ENCODE measurements around the gene HMOX1.
"Not testable (repeated sequence)": the region's sequence is repeated elsewhere in the genome, so short reads cannot be mapped to it uniquely, and the experiment has no call there.

Gene HMOX1

DNA sequence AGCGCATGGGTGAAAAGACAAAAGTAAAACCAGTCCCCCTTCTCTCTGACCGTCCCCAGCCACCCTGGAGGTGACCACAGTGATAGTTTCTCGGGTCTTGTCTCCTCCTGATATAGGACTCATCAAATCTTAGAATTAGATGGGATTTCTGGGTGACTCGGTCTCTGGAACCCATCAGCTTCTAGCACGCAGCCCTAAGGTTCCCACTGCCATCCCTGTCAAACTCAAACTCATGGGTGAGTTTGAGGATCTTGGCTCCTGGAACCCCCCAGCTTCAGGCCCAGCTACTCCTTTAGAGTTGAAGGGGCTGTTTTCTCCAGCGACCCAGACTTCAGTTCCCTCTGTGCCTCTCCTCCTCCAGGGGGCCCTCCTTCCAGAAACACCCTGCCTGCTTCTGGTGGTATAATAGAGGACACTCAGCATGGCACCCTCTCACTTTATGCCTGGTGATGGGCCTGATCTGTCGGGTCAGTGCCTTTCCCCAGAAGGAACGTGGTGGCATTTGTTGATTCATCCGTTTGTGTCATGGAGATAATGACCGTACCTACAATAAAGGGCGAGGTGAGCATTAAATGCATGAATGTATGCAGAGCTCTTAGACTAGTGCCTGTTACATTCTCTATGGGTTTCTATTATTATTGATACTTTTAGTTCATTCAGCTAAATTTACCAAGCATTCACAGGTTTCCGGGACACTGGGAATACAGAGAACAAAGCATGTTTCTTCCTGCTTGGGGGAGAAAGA lies 50.8 kb downstream of the HMOX1 start:
- no peak for DNase-seq (ENCODE audit: low read depth in 2 of 3, low spot score in 1 of 3)

DNA sequence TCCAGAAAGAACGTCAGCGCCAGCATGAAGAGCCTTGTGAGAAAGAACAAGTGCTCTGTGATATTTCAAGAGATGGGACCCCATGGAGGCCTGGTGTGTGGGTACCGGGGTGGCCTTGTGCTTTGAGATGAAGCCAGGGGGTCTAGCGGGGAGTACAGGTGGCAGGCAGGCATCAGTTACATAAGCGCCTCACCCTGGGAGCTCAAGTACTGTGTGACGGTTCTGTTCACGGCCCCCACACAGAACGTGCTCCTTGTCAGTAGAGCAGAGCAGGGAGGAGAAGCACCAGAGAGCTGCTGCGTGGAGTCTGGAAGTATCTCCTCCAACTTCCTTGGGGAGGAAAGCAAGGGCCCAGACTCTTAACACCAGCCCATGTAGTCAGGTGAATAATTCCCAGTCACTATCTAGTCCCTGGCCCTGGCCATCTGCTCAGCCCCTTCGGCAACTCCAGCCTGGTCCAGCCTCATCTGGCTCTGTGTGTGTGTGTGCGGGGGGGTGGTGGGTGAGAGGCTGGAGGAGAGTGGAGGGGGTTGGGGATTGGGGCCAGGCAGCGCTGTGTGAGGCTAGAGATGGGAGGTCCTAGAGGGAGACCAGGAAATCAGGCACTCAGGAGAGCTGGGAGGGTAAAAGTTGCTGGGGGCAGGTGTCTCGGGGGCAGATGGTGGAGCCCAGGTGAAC lies 51.5 kb downstream of the HMOX1 start:
- no peak for DNase-seq (ENCODE audit: low read depth in 2 of 3, low spot score in 1 of 3)

DNA sequence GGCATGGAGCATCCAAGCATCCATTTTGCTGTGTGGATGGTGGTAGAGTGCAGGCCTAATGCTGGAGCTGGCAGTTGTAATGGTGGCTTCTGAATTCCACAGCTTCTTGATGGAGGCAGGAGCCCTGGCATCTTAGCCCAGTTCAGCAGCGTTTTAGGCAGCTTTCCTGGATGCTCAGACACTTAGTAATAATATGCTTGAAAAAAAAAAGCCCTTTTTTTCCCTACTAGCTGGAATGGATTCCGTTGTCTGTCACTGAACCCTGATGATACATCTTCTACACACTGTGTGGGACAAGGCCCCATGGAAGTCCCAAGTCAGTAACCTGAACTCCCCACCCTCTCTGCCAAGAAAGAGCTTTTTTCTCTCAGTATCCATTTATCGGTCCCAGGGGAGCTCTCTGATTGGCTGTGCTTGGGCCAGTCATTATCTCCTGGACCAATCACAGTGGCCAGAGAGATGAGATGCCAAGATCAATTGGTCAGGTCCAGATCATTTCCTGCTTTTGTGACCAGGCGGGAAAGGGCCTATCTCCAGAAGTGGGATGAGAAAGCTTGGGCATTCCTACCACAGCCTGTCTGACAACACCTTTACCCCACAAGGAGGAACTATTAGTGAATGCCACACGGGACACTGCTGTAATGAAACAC lies 53.3 kb downstream of the HMOX1 start:
- DNase-seq (ENCODE audit: low read depth in 2 of 3, low spot score in 1 of 3), result no peak

DNA sequence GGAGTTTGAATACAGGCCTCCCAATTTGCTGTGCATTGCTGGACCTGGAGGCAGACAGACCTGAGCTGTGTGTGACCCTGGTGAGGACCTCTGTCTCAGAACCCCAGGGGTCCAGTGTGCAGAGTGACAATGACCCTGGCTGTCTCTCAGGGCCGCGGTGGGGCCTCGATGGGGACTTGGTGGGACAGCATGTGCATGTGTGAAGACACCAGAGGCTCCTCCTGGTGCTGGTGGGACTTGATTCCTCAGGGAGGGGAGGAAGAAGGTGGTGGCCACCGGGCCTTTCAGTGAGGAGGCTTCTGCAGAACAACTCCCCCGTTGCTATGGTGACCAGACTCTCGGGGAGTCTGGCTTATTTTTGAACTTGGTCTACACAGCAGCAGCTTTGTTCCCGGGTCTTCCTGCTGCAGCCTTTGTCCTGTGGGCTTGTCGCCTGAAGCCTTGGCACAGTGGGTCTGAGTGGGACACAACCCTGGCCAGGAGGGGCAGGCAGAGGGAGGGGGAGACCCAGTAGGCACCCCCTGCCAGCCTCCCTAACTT lies 54.4 kb downstream of the HMOX1 start:
- no peak for DNase-seq (ENCODE audit: low read depth in 2 of 3, low spot score in 1 of 3)

DNA sequence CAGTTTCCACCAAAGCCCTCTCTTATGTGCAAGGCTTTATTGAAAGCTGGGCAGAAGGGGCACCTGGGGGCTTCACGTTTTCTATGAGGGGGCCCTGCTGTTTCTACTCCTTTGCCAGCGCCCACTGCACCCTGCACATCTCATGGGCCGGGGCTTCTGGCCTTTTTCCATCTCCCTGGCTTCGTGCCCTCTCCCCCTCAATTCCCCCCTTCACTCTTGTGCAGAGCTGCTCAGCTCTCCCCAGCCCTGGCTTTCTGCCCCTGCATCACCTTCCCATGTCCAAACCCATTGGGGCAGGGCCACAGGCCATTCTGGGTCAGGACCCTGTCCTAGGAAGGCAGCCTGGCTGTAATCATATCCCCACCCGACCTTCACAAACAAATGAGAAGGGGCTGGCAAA lies 55.5 kb downstream of the HMOX1 start:
- no peak for DNase-seq (ENCODE audit: low read depth in 2 of 3, low spot score in 1 of 3)

DNA sequence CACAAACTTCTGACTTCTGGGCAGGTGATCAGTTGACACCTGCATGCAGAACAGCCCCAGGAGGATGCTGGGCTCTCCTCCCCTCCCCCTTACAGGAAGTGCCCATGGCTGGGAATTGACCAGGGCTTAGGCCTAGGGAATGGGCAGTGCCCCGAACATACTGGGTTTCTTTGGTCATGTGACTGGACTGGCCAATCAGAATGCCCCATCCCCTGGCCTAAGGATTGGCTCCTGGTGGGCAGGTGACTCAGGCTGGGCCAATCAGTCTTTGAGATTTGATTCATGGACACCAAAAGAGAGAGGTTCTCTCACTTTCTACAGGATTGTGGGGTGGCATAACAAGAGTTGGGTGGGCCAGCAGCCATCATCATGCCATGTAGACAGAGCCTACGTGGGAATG lies 56.2 kb downstream of the HMOX1 start:
- DNase-seq (ENCODE audit: low read depth in 2 of 3, low spot score in 1 of 3), result peak in 2 of 3 donors; percentile 10 to 23

DNA sequence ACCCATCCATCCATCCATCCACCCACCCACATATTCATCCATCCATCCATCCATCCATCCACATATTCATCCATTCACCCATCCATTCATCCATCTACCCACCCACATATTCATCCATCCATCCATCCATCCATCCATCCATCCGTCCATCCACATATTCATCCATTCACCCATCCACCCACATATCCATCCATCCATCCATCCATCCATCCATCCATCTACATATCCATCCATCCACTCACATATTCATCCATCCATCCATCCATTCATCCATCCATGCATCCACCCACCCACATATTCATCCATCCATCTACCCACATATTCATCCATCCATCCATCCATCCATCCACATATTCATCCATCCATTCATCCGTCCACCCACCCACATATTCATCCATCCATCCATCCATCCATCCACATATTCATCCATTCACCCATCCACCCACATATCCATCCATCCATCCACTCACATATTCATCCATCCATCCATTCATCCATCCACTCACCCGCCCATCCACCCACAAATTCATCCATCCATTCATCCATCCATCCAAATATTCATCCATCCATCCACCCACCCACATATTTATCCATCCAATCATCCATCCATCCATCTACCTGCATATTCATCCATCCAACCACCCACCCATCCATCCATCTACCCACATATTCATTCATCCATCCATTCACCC lies 57.9 kb downstream of the HMOX1 start:
- DNase-seq (ENCODE audit: low read depth in 2 of 3, low spot score in 1 of 3), result not testable (repeated sequence)

DNA sequence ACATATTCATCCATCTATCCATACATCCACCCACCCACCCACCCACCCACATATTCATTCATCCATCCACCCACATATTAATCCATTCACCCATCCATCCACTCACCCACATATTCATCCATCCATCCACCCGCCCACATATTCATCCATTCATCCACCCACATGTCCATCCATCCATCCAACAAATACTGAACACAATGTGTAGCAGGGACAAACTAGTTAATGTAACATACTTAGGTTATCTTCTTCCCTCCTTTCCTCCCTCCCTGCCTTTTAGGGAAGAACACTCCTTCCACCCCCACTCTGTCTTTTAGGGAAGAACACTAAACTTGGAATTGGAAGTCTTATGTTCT lies 58.4 kb downstream of the HMOX1 start:
- DNase-seq (ENCODE audit: low read depth in 2 of 3, low spot score in 1 of 3), result no peak

DNA sequence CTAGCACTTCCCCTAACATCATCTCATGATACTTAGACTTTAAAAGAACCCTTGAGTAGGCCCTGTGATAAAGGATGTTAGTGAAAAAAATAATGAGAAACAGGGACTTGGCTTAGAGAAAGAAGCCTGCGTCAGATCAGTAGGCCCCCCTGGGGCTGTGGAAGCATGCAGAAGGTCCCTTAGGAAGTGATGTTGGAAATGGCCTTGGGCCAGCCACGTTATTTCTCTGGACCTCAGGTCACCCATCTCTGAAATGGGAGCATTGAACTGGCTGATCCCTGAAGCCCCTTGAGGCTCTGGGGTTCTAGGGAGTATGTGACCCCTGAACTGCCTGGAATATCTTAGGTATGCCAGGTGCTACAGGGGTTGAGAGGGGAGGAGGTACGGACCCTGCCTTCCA lies 59.2 kb downstream of the HMOX1 start:
- DNase-seq (ENCODE audit: low read depth in 2 of 3, low spot score in 1 of 3), result no peak

DNA sequence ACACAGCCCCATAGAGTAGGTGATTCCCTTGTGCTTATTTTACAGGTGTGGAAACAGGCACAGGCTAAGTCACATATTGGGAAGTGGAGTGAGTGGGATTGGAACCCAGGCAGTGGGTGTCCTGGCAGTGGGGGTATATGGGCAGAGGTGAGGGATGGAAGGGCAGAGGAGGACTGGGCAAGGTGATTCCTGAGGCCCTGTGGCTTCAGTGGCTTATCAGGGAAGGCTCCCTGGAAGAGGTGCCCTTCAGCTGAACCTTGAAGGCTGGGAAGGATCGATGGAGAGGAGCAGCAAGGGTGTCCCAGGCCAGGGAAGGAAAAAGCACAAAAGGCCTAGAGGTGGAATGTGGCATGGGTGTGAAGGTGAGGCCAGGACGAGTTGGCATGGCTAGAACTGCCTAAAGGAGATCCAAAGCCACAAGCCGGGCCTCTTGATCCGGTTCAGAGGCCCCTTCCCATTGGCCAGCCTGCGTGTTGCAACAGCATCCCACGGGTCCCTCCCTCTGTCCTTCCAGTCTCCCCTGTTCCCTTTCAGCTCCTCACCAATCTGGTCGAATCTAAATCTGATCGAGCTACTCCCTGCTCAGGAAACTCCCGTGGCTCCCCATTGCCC lies 60.7 kb downstream of the HMOX1 start:
- DNase-seq (ENCODE audit: low read depth in 2 of 3, low spot score in 1 of 3), result no peak

DNA sequence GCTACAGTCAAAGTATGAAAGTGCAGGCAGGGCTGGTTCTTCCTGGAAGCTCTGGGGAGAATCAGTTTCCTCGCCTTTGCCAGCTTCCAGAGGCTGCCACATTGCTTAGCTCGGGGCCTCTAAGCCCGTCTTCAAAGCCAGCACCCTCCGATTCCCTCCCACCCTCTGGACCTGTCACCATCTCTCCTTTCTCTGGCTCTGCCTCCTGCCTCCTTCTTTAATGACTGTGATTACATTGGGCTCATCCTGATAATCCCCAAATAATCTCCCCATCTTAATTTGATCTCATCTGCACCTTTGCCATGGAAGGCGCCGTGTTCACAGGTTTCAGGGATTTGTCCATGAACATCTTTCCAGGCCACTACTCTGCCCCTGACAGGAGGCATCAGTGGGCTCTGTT lies 61.6 kb downstream of the HMOX1 start:
- no peak for DNase-seq (ENCODE audit: low read depth in 2 of 3, low spot score in 1 of 3)

DNA sequence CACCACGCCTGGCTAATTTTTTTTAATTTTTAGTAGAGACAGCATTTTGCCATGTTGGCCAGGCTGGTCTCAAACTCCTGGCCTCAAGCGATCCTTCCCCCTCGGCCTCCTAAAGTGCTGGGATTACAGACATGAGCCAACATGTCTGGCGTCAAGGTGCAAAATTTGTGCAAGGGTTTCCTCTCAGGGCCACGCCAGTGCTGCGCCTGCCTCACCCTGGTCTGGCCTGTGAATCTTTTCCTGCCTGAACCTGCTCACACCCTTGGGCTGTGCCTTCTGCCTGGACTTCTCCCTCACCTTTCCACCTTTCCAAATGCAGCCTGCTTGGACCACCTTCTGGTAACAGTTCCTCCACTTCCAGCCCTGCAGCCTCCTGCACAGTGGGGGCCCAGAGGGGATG lies 62.4 kb downstream of the HMOX1 start:
- no peak for DNase-seq (ENCODE audit: low read depth in 2 of 3, low spot score in 1 of 3)

All from stimulated activated CD4-positive, alpha-beta T cell treated with anti-CD3 and anti-CD28 coated beads, Interleukin-12 subunit alpha, Interleukin-12 subunit beta, amount 100 ng/mL, for 48 hours (primary cell).